ENCODE data around the gene PARP1.
"Not testable (repeated sequence)": the region's sequence is repeated elsewhere in the genome, so short reads cannot be mapped to it uniquely, and the experiment has no call there.

Gene PARP1

DNA sequence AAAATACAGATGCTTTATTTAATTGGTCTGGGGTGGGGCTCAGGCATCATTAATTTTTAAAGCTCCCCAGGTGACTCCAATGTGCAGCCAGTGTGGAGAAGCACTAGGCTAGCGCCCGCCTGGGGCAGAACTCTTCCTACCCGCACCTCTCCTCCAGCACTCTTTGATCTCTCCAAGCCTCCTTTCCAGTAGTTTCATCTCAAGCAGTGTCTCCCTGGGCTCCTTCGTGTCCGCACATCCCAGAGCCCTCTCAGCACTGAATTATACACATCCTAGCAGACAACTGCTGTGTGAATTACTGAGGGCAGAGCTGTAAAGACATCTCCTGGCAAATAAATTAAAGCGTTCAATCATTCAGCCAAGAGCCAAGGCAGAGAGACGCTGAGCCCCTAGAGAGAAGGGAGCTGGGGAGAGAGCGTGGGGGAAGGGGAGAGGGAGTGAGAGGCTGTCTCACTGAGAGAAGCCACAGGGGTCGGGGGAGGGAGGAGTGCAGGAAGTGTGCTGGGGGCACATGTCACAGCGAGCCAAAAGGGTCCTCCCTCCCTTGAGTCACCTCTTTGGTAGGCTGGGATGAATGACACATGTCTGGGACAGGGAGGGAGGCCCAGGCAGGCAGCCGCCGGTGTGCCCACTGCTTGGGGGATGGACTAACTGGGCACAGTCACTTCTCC lies 21.0 kb upstream of the PARP1 start:
- peak; percentile 46 for DNase-seq

DNA sequence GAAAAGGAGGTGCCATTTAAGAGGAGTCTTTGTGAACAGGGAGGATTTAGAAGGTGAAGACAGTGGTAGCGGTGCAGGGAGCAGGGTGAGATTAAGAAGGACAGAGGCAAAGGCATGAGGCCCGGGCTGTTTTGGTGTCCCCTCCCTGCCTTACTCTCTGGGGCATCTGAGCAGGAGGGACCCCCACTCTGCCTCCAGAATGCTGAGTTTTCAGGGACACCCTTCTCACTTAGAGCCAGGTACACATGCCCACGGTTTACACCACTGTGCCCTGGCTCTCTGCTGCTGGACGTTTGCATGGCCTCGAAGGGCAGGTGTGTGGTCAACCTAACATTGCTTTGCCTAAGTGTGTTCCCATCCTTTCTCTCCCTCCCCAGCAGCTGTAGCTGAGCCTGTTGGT lies 20.5 kb upstream of the PARP1 start:
- DNase-seq = no peak

DNA sequence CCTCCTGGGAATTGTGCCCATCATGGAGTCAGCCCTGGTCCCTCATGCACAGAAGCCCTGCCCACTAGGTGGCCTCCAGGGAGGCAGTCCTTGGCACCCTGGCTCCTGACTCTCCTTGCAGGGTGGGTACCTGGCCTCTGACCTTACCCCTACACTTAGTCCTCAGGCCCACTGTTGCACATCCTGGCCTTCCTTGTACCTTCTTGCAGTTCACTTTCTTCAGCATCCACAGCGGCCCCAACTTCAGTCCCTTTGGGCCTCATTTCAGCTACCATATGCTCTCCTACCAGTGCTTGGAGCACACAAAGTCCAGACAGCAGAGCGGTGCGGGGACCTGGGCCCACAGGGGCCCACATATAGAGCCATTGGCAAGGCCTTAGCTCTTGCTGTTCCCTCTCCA lies 19.2 kb upstream of the PARP1 start:
- no peak for DNase-seq

DNA sequence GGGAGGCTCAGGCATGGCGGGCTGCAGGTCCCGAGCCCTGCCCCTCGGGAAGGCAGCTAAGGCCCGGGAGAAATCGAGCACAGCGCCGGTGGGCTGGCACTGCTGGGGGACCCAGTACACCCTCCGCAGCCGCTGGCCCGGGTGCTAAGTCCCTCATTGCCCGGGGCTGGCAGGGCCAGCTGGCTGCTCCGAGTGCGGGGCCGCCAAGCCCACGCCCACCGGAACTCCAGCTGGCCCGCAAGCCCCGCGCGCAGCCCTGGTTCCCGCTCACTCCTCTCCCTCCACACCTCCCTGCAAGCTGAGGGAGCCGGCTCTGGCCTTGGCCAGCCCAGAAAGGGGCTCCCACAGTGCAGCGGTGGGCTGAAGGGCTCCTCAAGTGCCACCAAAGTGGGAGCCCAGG lies 18.5 kb upstream of the PARP1 start:
- not testable (repeated sequence) for DNase-seq

DNA sequence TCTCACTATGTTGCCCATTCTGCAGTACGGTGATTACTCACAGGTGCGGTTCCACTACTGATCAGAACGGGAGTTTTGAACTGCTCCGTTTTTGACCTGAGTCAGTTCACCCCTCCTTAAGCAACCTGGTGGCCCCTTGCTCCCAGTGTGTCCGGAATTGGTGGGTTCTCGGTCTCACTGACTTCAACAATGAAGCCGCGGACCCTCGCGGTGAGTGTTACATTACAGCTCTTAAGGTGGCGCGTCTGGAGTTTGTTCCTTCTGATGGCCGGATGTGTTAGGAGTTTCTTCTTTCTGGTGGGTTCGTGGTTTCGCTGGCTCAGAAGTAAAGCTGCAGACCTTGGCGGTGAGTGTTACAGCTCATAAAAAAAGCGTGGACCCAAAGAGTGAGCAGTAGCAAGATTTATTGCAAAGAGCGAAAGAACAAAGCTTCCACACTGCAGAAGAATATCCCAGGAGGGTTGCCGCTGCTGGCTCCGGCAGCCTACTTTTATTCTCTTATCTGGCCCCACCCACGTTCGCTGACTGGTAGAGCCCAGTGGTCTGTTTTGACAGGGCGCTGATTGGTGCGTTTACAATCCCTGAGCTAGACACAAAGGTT lies 17.6 kb upstream of the PARP1 start:
- no peak for DNase-seq

DNA sequence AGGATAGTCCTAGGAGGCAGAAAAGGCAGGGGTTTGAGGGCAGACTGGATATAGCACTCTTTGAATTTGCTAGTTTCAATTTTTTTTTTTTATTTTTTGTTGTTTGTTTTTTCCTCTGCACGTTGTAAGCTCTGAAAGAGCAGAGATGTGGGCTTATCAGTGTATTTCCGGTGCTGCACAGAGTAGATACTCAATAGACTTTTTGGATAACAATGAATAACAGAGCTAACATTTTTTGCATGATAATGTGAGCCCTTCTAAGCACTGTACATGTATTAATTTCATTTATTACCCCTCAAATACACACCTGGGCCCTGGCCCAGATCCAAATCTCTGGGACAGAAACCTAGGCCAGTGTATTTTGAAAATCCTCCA lies 17.1 kb upstream of the PARP1 start:
- no peak for DNase-seq

DNA sequence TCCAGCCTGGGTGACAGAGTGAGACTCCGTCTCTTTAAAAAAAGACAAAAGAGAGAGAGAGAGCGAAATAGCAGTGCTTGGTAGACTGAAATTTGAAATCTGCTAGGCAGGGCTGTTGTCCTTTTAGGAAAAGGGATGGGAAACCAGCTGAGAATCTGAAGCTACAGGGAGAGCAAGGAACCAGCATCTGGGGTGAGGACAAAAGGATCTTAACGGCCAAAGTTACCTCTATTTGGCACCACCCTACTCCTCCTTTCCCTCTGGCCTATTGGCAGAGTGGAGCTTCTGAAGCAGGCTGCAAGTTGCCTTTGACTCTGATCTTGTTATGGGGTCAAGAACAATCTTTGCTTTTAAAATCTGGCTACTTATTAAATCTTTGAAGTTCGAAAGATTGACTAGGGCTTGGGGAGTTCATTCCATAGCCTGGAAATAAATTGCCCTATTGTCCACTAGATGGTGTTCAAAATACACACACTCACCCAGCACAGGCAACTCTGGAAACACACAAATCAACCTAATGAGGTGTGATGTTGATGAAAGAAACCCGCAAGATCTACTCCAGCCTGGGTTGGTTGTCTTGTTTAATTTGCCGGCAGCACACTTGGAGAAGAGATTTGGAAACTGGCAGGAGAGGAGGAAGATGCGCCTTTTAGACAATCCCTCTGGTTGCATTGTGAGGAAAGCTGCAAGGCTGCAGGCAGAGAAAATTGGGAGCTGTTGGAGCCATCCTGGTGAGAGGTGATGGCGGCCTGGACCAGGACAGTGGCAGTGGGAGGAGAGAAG lies 16.5 kb upstream of the PARP1 start:
- DNase-seq = peak; percentile 54

DNA sequence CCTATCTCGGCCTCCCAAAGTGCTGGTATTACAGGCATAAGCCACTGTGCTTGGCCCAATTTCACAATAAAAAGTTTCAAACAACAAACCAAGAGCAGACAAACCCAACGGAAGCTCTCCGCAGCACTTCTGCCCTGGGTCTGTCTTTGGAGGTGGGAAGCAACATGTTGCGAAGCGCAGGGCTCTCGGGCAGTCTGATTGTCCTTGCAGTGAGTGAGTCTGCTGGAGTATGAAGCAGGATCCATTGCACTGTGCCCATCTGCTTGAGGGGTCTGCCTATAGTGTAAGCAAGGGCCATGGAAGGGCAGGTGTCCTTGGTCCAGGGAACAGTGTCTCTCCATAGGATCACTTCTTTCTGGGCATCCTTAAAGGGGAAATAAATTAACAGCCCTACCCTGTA lies 14.6 kb upstream of the PARP1 start:
- no peak for DNase-seq

DNA sequence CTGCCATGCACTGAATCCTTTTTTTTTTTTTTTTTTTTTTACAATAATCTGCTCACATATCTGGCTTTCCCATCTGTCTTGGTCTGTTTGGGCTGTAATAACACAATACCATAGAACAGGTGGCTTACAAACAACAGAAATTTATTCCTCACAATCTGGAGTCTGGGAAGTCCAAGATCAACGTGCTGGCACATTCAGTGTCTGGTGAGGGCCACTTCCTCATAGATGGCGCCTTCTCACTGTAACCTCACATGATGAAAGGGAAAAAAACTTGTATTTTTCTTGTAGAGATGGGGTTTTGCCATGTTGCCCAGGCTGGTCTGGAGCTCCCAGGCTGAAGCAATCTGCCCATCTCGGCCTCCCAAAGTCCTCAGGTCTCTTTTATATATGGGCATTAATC lies 13.0 kb upstream of the PARP1 start:
- no peak for DNase-seq

DNA sequence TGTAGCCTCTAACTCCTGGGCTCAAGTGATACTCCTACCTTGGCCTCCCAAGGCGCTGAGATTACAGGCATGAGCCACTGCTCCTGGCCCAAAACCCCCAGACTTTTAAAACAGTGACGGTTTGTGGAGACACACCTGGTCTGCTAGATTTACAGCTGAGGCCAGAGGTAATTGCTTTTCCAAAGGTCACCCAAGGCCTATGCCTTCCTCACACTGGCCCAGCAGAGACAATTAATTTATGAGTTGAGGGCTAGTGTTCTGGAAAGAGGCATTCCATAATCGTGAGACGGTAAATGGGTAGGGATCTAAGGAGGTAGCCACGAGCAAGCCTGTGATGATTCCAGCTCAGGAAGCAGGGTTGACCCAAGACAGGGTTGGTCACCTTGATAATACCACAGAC lies 12.4 kb upstream of the PARP1 start:
- no peak for DNase-seq

DNA sequence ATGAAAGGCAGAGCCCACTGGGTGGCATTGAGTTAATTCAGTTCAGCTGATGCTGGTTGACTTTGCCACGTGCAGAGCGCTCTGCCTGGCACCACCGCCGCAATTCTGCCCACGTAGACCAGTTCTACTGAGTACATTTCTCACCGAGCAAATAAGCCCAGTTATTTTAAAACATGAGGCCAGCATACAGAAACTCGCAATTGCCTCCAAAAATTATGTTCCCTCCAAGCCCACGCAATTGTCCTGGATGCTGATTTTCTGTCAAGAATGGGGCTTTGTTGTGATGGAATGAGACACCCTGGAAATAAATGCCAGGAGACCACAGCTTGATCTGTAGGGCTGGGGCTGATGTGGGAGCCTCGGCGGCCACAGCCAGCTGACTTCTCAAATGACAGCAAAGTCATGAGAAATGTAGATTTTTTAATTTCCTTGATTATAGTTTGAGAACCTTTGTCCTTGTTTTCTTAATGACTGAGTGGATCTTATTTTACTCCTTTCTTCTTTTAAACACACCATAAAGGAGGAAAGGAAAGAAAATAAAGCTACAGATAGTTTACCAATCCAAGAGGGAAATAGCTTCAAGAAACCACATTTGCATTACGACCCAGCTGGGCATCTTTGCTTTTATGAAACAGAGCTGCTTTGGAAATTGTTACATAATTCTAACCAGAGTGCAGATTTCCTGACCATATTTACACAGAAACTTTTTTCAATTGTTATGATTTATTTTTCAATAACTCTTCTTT lies 11.6 kb upstream of the PARP1 start:
- DNase-seq = no peak

DNA sequence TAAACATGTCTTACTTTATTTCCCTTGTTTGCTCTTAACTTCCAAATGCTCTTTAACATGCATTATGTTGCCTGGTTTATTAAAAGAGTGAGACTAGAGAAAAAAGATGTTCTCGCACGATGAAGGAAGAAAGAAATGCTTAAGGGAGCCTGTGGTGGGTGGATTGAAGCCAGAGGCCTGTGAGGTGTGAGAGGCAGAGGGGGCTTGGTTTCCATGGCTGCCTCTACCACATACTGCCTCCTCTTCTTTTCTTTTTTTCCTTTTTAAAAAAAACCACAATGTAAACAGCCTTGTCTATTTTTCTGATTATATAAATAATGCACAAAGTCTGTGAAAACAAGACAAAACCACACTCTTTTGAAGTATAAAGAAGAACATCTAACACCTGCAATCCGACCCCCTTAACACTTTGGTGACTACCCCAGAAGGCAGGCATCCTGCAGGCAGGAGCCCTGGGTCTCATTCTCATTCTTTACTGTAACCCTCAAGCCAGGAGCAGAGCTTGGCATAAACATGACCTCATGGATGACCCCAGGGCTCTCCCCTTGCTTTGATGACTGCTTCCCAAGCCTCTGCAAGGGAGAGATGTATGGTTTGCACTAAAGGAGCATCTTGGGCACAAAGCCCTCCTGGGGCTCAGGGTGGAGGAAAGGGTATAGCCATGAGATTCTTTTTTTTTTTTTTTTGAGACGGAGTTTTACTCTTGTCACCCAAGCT lies 10.1 kb upstream of the PARP1 start:
- no peak for DNase-seq

DNA sequence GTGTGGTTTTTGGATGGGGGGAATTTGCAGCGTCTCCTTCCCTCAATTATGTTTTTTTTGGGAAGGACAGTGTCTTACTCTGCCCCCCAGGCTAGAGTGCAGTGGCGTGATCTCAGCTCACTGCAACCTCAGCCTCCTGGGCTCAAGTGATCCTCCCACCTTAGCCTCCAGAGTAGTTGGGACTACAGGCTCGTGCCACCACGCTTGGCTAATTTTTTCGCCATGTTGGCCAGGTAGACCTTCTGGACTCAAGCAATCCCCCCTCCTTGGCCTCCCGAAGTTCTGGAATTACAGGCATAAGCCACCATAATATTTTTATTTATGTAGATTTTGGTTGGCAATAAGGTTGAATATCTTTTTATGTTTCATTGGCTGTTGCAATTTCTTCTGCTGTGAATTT lies 9.5 kb upstream of the PARP1 start:
- DNase-seq = no peak

DNA sequence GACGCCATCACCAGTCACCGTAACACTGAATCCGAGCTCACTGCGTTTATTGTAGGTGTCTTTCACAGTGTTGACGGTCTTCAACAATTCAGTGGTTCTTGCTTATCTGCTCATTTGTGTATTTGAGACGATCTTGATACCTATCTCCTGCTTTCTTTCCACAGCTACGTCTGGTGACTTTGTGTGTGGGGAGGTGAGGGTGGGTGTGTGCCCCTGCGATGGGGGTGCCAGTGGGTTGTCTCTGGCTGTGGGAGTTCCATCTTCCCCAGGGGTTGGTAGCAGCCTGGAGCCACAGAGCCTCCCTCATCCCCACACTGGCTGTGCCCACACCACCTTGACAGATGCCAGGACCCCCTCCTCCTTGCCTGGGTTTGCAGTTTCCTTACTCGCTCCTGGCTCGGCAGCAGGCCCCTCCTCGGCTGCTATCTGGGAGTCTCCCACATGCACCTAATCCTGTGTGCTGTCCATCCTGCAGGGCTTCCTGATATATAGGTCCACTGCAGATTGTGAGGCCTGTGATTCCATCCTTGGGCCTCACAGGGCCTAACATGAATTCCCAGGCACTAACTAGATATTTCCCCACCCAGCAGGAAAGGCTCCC lies 6.3 kb upstream of the PARP1 start:
- no peak for DNase-seq

DNA sequence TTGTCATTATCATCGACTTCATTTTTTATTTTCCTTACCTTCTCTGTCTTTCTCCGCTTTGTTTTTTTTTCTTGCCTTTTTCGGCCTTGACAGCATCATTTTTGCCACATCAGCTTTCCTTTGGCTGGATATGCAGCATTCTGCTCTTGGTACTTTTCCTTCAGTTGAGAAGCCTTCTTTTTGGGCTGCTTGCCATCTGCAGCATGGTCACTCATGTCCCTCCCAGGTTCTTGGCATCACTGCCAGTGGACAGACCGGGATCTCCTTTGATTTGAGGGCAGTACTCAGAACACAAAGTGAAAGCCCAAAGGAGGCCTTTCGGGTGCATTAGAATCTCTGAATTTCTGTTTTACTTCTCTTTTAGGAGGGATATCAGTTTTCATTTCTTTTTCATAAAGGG lies 3.7 kb upstream of the PARP1 start:
- DNase-seq = no peak

DNA sequence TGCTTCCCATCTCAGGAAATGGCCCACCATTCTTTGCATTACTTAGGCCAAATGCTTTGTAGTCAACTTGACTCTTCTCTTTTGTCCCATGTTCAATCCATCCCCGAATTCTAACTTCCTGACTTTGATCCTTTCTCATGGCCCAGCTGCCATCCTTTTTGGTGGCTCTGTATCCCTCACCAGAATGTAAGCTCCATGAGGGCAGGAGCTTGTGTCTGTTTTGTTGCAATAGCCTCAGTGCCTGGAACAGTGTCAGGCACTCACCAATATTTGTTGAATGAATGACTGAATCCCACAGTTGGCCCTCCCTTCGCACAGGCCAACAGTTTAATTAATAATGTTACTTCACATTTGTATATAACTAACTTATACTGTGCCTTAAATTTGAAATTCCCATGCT lies 3.1 kb upstream of the PARP1 start:
- DNase-seq = no peak

DNA sequence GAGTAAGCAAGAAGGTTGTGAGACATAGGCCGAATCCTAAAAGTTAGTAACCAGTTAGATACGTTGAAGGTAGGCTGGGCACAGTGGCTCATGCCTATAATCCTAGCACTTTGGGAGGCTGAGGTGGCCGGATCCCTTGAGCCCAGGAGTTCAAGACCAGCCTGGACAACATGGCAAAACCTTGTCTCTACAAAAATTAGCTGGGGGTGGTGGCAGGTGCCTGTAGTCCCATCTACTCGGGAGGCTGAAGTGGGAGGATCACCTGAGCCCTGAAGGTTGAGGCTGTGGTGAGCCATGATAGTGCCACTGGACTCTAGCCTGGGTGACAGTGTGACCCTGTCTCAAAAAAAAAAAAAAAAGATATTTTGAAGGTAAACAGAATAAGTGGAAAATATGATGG lies 1.5 kb upstream of the PARP1 start:
- no peak for DNase-seq

DNA sequence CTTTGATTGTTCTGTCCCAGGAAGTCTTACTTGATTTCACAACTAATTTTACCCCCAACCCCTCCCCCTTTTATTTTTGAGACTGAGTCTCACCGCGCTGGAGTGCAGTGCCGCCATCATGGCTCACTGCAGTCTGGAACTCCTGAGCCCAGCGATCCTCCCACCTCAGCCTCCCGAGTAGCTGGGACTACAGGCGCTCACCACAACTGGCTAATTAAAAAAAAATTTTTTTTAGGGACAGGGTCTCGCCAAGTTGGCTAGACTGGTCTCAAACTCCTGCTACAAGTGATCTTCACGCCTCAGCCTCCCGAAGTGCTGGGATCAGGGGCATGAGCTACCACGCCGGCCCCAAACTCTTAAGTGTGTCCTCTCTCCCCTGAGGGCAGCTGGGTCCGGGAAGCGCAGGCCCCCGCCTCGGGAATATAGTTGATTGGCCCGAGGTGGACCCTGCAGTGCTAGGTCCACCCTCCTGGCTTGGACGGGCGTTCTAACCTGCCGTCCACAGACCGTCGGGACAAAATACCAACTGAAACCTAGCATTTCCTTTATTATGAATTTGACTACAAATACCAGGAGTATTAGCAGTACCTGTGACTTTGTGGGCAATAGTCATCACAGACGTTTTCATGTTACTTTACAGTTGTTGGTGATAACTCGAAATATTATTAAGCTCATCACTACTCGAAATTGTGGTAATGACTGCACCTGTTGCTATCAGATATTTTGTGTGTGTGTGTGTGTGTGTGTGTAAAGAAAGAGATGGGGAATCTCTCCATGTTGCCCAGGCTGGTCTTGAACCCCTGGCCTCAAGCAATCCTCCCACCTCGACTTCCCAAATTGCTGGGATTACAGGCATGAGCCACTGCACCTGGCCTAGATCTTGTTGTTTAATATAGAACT lies 642 bp upstream of the PARP1 start:
- no peak for DNase-seq

DNA sequence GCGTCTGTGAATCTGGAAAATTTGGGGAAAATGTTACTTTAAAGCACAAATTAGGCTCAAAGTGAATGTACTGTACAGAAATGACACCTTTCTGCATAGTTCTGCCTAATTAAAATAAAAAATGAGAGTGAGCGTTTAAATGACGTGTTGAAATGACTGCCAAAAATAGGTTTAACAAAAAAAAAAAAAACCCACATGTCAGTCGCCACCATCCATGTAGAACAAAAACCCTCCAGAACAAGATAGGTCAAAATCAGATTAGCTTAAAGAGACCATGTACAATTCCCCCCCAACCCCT lies 745 bp downstream of the PARP1 start:
- no peak for DNase-seq

DNA sequence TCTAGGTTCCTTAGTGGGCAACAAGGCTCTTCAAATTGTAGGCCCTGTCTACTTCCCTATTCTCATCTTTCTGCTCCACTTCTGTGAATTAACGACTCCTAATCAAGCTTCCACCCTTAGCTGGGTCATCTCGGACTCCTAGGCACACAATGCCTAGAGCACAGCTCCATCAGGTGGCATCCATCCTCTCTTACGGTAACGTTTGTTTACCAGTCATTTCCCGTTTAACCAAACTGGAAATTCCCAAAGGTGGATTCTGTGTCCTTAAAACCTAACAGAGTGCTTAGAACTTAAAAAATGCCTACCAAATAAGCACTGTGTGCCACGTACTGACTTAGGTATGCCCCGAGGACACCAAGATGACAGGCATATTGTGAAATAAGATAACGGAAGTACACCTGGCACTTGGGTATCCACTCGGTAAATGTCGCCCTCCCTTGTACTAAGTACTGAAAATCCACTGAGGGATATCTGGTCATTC lies 1.5 kb downstream of the PARP1 start:
- peak; percentile 20 for DNase-seq

DNA sequence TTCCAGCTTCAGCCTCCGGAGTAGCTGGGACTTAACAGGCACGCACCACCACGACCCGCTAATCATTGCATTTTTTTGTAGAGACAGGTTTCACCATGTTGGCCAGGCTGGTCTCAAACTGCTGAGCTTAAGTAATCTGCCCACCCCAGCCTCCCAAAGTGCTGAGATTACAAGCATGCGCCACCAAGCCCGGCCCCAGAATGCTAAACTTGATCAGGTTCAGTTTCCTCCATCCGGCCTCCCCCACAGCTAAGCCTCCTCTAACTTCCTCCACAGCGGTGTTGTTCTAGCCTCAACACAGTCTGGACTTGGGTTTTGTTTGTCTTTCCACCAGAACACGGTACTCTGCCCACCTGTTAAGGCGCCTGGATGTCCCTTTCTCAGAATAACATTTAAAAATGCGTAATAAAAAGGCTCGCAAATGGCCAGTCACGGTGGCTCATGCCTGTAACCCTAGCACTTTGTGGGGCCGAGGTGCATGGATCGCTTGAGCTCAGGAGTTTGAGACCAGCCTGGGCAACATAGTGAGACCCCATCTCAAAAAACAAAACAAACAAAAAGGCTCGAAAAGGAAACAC lies 2.4 kb downstream of the PARP1 start:
- no peak for DNase-seq

Data from fibroblast of skin of right quadriceps (primary cell).